Measurements from ENCODE around the gene KRTAP5-5.

The KRTAP5-5 gene

GRCh38 chr11:1623716-1624115, 5.9 kb upstream of the KRTAP5-5 start:
- DNase-seq (ENCODE audit: low read depth): no peak
- no peak overlapping the region for H3K4me3 ChIP-seq (ENCODE audit: low read depth, low read length)
- TF ChIP-seq, protein P1, sequence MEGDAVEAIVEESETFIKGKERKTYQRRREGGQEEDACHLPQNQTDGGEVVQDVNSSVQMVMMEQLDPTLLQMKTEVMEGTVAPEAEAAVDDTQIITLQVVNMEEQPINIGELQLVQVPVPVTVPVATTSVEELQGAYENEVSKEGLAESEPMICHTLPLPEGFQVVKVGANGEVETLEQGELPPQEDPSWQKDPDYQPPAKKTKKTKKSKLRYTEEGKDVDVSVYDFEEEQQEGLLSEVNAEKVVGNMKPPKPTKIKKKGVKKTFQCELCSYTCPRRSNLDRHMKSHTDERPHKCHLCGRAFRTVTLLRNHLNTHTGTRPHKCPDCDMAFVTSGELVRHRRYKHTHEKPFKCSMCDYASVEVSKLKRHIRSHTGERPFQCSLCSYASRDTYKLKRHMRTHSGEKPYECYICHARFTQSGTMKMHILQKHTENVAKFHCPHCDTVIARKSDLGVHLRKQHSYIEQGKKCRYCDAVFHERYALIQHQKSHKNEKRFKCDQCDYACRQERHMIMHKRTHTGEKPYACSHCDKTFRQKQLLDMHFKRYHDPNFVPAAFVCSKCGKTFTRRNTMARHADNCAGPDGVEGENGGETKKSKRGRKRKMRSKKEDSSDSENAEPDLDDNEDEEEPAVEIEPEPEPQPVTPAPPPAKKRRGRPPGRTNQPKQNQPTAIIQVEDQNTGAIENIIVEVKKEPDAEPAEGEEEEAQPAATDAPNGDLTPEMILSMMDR (IDR thresholded peaks at IDR 0.05; ENCODE audit: insufficient read depth, low read depth, low read length, missing control alignments): no peak

- TF ChIP-seq, protein P1 (IDR thresholded peaks at IDR 0.05; ENCODE audit: insufficient read depth, low read depth, low read length, missing control alignments): no peak
- H3K4me3 ChIP-seq (ENCODE audit: low read depth, low read length): no peak overlapping the region
- DNase-seq (ENCODE audit: low read depth): no peak
These were observed 5.0 kb upstream of the KRTAP5-5 start for GRCh38 chr11:1624621-1625020.

GRCh38 chr11:1625541-1625940, 4.0 kb upstream of the KRTAP5-5 start:
- TF ChIP-seq, protein P1 (IDR thresholded peaks at IDR 0.05; ENCODE audit: insufficient read depth, low read depth, low read length, missing control alignments): no peak
- H3K4me3 ChIP-seq (ENCODE audit: low read depth, low read length): no peak overlapping the region
- no peak for DNase-seq (ENCODE audit: low read depth)

DNA sequence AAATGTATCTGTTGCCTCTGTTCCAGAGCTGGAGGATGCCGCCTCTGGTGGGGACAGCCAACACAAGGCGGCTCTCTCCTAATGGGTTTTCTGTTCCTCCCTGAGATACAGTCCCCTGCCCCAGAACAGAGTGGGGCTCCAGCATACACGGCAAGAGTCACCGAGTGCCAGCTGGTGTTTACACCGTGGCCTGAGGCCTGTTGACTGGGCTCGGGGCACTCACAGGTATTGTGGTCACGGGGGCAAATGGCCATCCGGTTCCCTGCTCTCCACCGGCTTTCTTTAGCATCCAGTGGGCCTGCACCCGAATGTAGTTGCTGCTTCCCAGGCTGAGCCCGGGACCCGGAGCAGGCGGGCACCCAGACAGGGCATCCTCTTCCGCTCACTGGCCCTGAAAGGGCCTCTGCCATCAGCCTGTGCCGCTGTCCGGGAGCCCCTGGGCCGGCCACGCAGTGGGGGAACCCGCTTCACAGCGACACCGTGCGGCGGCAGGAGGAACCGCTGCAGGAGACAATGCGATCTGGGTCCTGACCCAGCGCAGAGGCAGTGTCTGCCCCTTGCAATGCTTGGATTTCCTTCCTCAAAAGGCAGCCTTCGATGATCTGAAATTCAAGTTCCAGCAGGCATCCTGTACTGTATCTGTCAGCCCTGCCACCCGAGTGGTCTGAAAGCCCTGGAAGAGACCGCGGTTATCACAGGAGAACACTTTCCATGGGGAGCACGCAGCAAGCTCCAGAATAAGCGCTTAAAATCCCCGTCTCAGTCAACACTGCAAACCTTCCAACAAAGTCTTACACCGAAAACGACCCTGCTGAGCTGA, 859 bp upstream of the KRTAP5-5 start:
- TF ChIP-seq, protein P1 (IDR thresholded peaks at IDR 0.05; ENCODE audit: insufficient read depth, low read depth, low read length, missing control alignments): peak; percentile 90
- H3K4me3 ChIP-seq (ENCODE audit: low read depth, low read length): no peak overlapping the region
- peak; percentile 41 for DNase-seq (ENCODE audit: low read depth)

GRCh38 chr11:1630271-1630670, 696 bp downstream of the KRTAP5-5 start:
- TF ChIP-seq, protein P1 (IDR thresholded peaks at IDR 0.05; ENCODE audit: insufficient read depth, low read depth, low read length, missing control alignments): no peak
- no peak for DNase-seq (ENCODE audit: low read depth)
- no peak overlapping the region for H3K4me3 ChIP-seq (ENCODE audit: low read depth, low read length)

GRCh38 chr11:1631066-1631568, 1.5 kb downstream of the KRTAP5-5 start:
- TF ChIP-seq, protein P1 (IDR thresholded peaks at IDR 0.05; ENCODE audit: insufficient read depth, low read depth, low read length, missing control alignments): no peak
- DNase-seq (ENCODE audit: low read depth): no peak
- H3K4me3 ChIP-seq (ENCODE audit: low read depth, low read length): no peak overlapping the region

Data from GM12865 (cell line).